Measurements from ENCODE around the gene PEX10.
"Not testable (repeated sequence)": the region's sequence is repeated elsewhere in the genome, so short reads cannot be mapped to it uniquely, and the experiment has no call there.

PEX10 gene

GRCh38 chr1:2443277-2444137 is 31.1 kb upstream of the PEX10 start:
- no peak for DNase-seq (ENCODE audit: low read depth in 1 of 2, low spot score in 1 of 2)

- DNase-seq (ENCODE audit: low read depth in 1 of 2, low spot score in 1 of 2): no peak
Measured at GRCh38 chr1:2442661-2443060, 30.3 kb upstream of the PEX10 start.

- DNase-seq (ENCODE audit: low read depth in 1 of 2, low spot score in 1 of 2): no peak
Measured at GRCh38 chr1:2441746-2442145, 29.4 kb upstream of the PEX10 start.

- not testable (repeated sequence) for DNase-seq (ENCODE audit: low read depth in 1 of 2, low spot score in 1 of 2)
Measured at GRCh38 chr1:2440346-2440745, 28.0 kb upstream of the PEX10 start.

- DNase-seq (ENCODE audit: low read depth in 1 of 2, low spot score in 1 of 2): no peak
Measured at GRCh38 chr1:2439369-2439768, 27.0 kb upstream of the PEX10 start.

GRCh38 chr1:2438641-2439040 is 26.3 kb upstream of the PEX10 start:
- no peak for DNase-seq (ENCODE audit: low read depth in 1 of 2, low spot score in 1 of 2)

- no peak for DNase-seq (ENCODE audit: low read depth in 1 of 2, low spot score in 1 of 2)
Measured at GRCh38 chr1:2438038-2438437, 25.7 kb upstream of the PEX10 start.

- DNase-seq (ENCODE audit: low read depth in 1 of 2, low spot score in 1 of 2): no peak
Measured at GRCh38 chr1:2437617-2438016, 25.3 kb upstream of the PEX10 start.

GRCh38 chr1:2436876-2437275 is 24.5 kb upstream of the PEX10 start:
- no peak for DNase-seq (ENCODE audit: low read depth in 1 of 2, low spot score in 1 of 2)

GRCh38 chr1:2435746-2436355 is 23.5 kb upstream of the PEX10 start:
- no peak for DNase-seq (ENCODE audit: low read depth in 1 of 2, low spot score in 1 of 2)

- DNase-seq (ENCODE audit: low read depth in 1 of 2, low spot score in 1 of 2): no peak
Measured at GRCh38 chr1:2435091-2435490, 22.7 kb upstream of the PEX10 start.

GRCh38 chr1:2433936-2434655 is 21.7 kb upstream of the PEX10 start:
- no peak for DNase-seq (ENCODE audit: low read depth in 1 of 2, low spot score in 1 of 2)

GRCh38 chr1:2433196-2433595 is 20.8 kb upstream of the PEX10 start:
- no peak for DNase-seq (ENCODE audit: low read depth in 1 of 2, low spot score in 1 of 2)

GRCh38 chr1:2432441-2432844 is 20.1 kb upstream of the PEX10 start:
- no peak for DNase-seq (ENCODE audit: low read depth in 1 of 2, low spot score in 1 of 2)

GRCh38 chr1:2431518-2431917 is 19.2 kb upstream of the PEX10 start:
- DNase-seq (ENCODE audit: low read depth in 1 of 2, low spot score in 1 of 2): no peak

- DNase-seq (ENCODE audit: low read depth in 1 of 2, low spot score in 1 of 2): no peak
Measured at GRCh38 chr1:2431103-2431502, 18.7 kb upstream of the PEX10 start.

- no peak for DNase-seq (ENCODE audit: low read depth in 1 of 2, low spot score in 1 of 2)
Measured at GRCh38 chr1:2430592-2430973, 18.2 kb upstream of the PEX10 start.

- no peak for DNase-seq (ENCODE audit: low read depth in 1 of 2, low spot score in 1 of 2)
Measured at GRCh38 chr1:2429780-2430591, 17.6 kb upstream of the PEX10 start.

- DNase-seq (ENCODE audit: low read depth in 1 of 2, low spot score in 1 of 2): no peak
Measured at GRCh38 chr1:2428490-2428889, 16.1 kb upstream of the PEX10 start.

- DNase-seq (ENCODE audit: low read depth in 1 of 2, low spot score in 1 of 2): no peak
Measured at GRCh38 chr1:2427976-2428375, 15.6 kb upstream of the PEX10 start.

- DNase-seq (ENCODE audit: low read depth in 1 of 2, low spot score in 1 of 2): no peak
Measured at GRCh38 chr1:2427051-2427450, 14.7 kb upstream of the PEX10 start.

All from activated CD4-positive, alpha-beta T cell treated with anti-CD3 and anti-CD28 coated beads, Interleukin-2, amount 50 U/mL, for 24 hours (primary cell).